GM18502 (cell line): Measurements from ENCODE around the gene DOHH.
"Not testable (repeated sequence)": the region's sequence is repeated elsewhere in the genome, so short reads cannot be mapped to it uniquely, and the experiment has no call there.

ENCODE experiments used
- ATAC-seq: cut with Tn5 transposase; IDR thresholded peaks from one replicate; pipeline ENCODE4 v1.9.1; 2021; ENCODE audit warnings: mild to moderate bottlenecking; ENCODE audit not compliant: unreplicated experiment, poor library complexity

The DOHH gene

GRCh38 chr19:3463714-3464586 lies 36.5 kb downstream of the DOHH start:
- no peak for ATAC-seq

GRCh38 chr19:3462991-3463713 lies 37.3 kb downstream of the DOHH start:
- ATAC-seq = no peak

- no peak for ATAC-seq
Observed at GRCh38 chr19:3459965-3460582, 40.4 kb downstream of the DOHH start.

- no peak for ATAC-seq
Observed at GRCh38 chr19:3459089-3459881, 41.2 kb downstream of the DOHH start.

- ATAC-seq = no peak
Observed at GRCh38 chr19:3458229-3459088, 42.0 kb downstream of the DOHH start.

GRCh38 chr19:3457528-3458228 lies 42.8 kb downstream of the DOHH start:
- no peak for ATAC-seq

- no peak for ATAC-seq
Observed at GRCh38 chr19:3456925-3457527, 43.4 kb downstream of the DOHH start.

- ATAC-seq = no peak
Observed at GRCh38 chr19:3455960-3456601, 44.4 kb downstream of the DOHH start.

GRCh38 chr19:3455393-3455955 lies 45.0 kb downstream of the DOHH start:
- ATAC-seq = no peak

GRCh38 chr19:3454656-3455392 lies 45.6 kb downstream of the DOHH start:
- ATAC-seq = no peak

- ATAC-seq = no peak
Observed at GRCh38 chr19:3453840-3454239, 46.6 kb downstream of the DOHH start.

GRCh38 chr19:3452942-3453214 lies 47.6 kb downstream of the DOHH start:
- not testable (repeated sequence) for ATAC-seq

GRCh38 chr19:3452171-3452941 lies 48.1 kb downstream of the DOHH start:
- ATAC-seq = no peak

GRCh38 chr19:3451451-3451866 lies 49.0 kb downstream of the DOHH start:
- ATAC-seq = no peak

GRCh38 chr19:3450796-3451411 lies 49.6 kb downstream of the DOHH start:
- no peak for ATAC-seq
